Endothelial cell of umbilical vein (primary cell): Measurements from ENCODE around the gene C1orf167. TPM values are rescaled to one million over a fixed set of nuclear protein-coding genes. Genes with fewer than 3 reads are reported as not detected.

Experiments used
- BruUV-seq: library from RNA; stranded (reverse); fragments of 400-500 nt; replicated peaks from 2 replicates; lab custom pipeline; 2021; lab: Mats Ljungman, UMichigan
- CTCF ChIA-PET: fragments of 300-600, 350-600 bp; sonication (Branson Sonifier 250); formaldehyde crosslinking; loops from one replicate; lab custom pipeline; 2021; ENCODE audit warnings: antibody characterized with exemption, inconsistent platforms; lab: Charles Lee
- POLR2A ChIA-PET: fragments of 300-600, 350-600 bp; sonication (Branson Sonifier 250); formaldehyde crosslinking; loops from one replicate; lab custom pipeline; 2021; ENCODE audit warnings: antibody characterized with exemption, inconsistent platforms; lab: Charles Lee
- DNase-seq: peaks from one replicate; pipeline ENCODE4 v3.0.0-alpha.2; 2011; ENCODE audit warnings: low read depth, low spot score
- FAIRE-seq: peaks from 2 replicates; lab custom pipeline; 2011; peaks lifted over from hg19 to GRCh38; lab: Jason Lieb, UNC
- H2AFZ ChIP-seq: 2 replicates; pipeline ENCODE4 v1.6.0; 2012; ENCODE audit warnings: low read depth, low read length, control low read depth, inconsistent platforms
- H3K27ac ChIP-seq: 2 replicates; pipeline ENCODE4 v1.5.1; 2011; ENCODE audit warnings: low read depth, mild to moderate bottlenecking, control low read depth, low read length, moderate library complexity; ENCODE audit not compliant: insufficient read depth
- H3K27me3 ChIP-seq, 2 experiments: 2 replicates each; pipeline versions ENCODE4 v1.6.0 to v1.6.1; 2011; ENCODE audit warnings: low read length in 2 of 2, mixed read lengths in 1 of 2; ENCODE audit not compliant: control insufficient read depth in 2 of 2, insufficient read depth in 2 of 2
- H3K36me3 ChIP-seq, 2 experiments: 2 replicates in 1 of 2; 3 replicates in 1 of 2; pipeline ENCODE4 v1.5.1; 2011; ENCODE audit warnings: low read length in 2 of 2, mild to moderate bottlenecking in 1 of 2, moderate library complexity in 1 of 2; ENCODE audit not compliant: control insufficient read depth in 2 of 2, insufficient read depth in 2 of 2; ENCODE audit errors: extremely low read depth in 1 of 2
- H3K4me1 ChIP-seq: 3 replicates; pipeline ENCODE4 v1.5.1; 2011; ENCODE audit warnings: mild to moderate bottlenecking, low read length; ENCODE audit not compliant: control insufficient read depth, insufficient read depth; ENCODE audit errors: extremely low read depth
- H3K4me2 ChIP-seq: 2 replicates; pipeline ENCODE4 v1.6.1; 2011; ENCODE audit warnings: low read length, control low read depth, mixed read lengths; ENCODE audit not compliant: insufficient read depth
- H3K4me3 ChIP-seq, 3 experiments: fragments of 200-600 bp in 1 of 3; sonication (generic), shearing (Covaris generic) in 1 of 3; replicated peaks in 1 of 3; 2 replicates each; pipeline ENCODE4 v1.5.1; 2011 to 2016; ENCODE audit warnings: control low read depth in 3 of 3, low read length in 3 of 3, mild to moderate bottlenecking in 2 of 3, inconsistent platforms in 1 of 3, low read depth in 1 of 3, moderate library complexity in 1 of 3; ENCODE audit not compliant: insufficient read depth in 1 of 3
- H3K79me2 ChIP-seq: 2 replicates; pipeline ENCODE4 v1.6.0; 2012; ENCODE audit warnings: low read length, inconsistent platforms; ENCODE audit not compliant: control insufficient read depth, insufficient read depth
- H3K9ac ChIP-seq: replicated peaks from 2 replicates; pipeline ENCODE3; 2011; ENCODE audit warnings: low read length, control low read depth; ENCODE audit not compliant: insufficient read depth; ENCODE audit errors: extremely low read depth
- H3K9me1 ChIP-seq: replicated peaks from 3 replicates; pipeline ENCODE4 v1.6.0; 2011; ENCODE audit warnings: mild to moderate bottlenecking, low read length; ENCODE audit not compliant: control insufficient read depth, insufficient read depth; ENCODE audit errors: extremely low read depth
- H3K9me3 ChIP-seq: replicated peaks from 2 replicates; pipeline ENCODE4 v1.5.1; 2012; ENCODE audit warnings: low read length, inconsistent platforms; ENCODE audit not compliant: control insufficient read depth, insufficient read depth
- H4K20me1 ChIP-seq: replicated peaks from 2 replicates; pipeline ENCODE3; 2011; ENCODE audit warnings: mild to moderate bottlenecking, low read length; ENCODE audit not compliant: control insufficient read depth, insufficient read depth; ENCODE audit errors: extremely low read depth
- CTCF ChIP-seq, 2 donors: IDR thresholded peaks; 1 replicate in 1 of 2; 2 replicates in 1 of 2; pipeline ENCODE4 v1.5.1; 2011; ENCODE audit warnings: low read length in 2 of 2, mild to moderate bottlenecking in 2 of 2, moderate library complexity in 2 of 2, control low read depth in 1 of 2, inconsistent platforms in 1 of 2, low read depth in 1 of 2; ENCODE audit not compliant: insufficient read depth in 1 of 2; ENCODE audit errors: extremely low read depth in 1 of 2
- EZH2 ChIP-seq: IDR thresholded peaks from 2 replicates; pipeline ENCODE4 v1.6.1; 2012; ENCODE audit warnings: borderline replicate concordance, low read depth, mild to moderate bottlenecking, moderate library complexity, low read length, inconsistent platforms; ENCODE audit not compliant: severe bottlenecking
- FOS ChIP-seq: IDR thresholded peaks from 2 replicates; pipeline ENCODE4 v1.6.1; 2011; ENCODE audit warnings: mild to moderate bottlenecking, low read length, moderate library complexity, borderline replicate concordance; ENCODE audit not compliant: insufficient read depth
- GATA2 ChIP-seq: IDR thresholded peaks from 2 replicates; pipeline ENCODE4 v1.7.0; 2011; ENCODE audit warnings: low read depth, mild to moderate bottlenecking, moderate library complexity, mixed read lengths, low read length; ENCODE audit not compliant: insufficient read length, insufficient read depth
- JUN ChIP-seq: IDR thresholded peaks from 2 replicates; pipeline ENCODE4 v1.6.1; 2011; ENCODE audit warnings: borderline replicate concordance, low read depth; ENCODE audit not compliant: insufficient read length, insufficient read depth
- MAX ChIP-seq: IDR thresholded peaks from 2 replicates; pipeline ENCODE4 v1.6.1; 2011; ENCODE audit not compliant: insufficient read depth, insufficient read length
- MYC ChIP-seq: IDR thresholded peaks from one replicate; pipeline ENCODE4 v1.6.1; 2011; ENCODE audit warnings: mild to moderate bottlenecking, low read depth, low read length
- POLR2A ChIP-seq: IDR thresholded peaks from 2 replicates; pipeline ENCODE4 v1.6.1; 2012; ENCODE audit warnings: low read depth, mild to moderate bottlenecking, control low read depth, low read length
- POLR2AphosphoS5 ChIP-seq: IDR thresholded peaks from 2 replicates; pipeline ENCODE4 v1.6.1; 2012; ENCODE audit warnings: low read depth, mild to moderate bottlenecking, control low read depth, low read length, moderate library complexity; ENCODE audit not compliant: insufficient read depth
- dilution Hi-C: fragments of 300-500 bp; cut with MboI; formaldehyde crosslinking; loops from one replicate; pipeline ENCODE4 v1.15.0; 2019; ENCODE audit warnings: low sequenced_read_pairs; ENCODE audit not compliant: extremely low pct_ligation_motif_present
- intact Hi-C: fragments of 100-400 bp; cut with micrococcal nuclease; formaldehyde crosslinking; loops from one replicate; pipeline ENCODE4 v1.10.0; 2022
- polyA plus RNA-seq, 4 experiments: library from polyadenylated mRNA; depleted of rRNA in 3 of 4; stranded (reverse) in 3 of 4; unstranded in 1 of 4; fragments of >200 nt; gene quantifications; 2 replicates each; pipeline versions ENCODE4 v1.2.1 to v1.2.3, GENCODE V29; 2011 to 2012; ENCODE audit warnings: missing spikeins in 1 of 4
- total RNA-seq: library from RNA; stranded (reverse); gene quantifications from 2 replicates; pipeline ENCODE4 v1.2.3, GENCODE V29; 2021

Gene C1orf167
- total and polyA plus RNA-seq, 2 donors (not counting 3 experiments of a cell fraction or from before 2014, with no cell fraction given): not detected

GRCh38 chr1:11727119-11727518, 34.9 kb upstream of the C1orf167 start:
- no peaks in the 10 kb centered on the region for H4K20me1 ChIP-seq
- H2AFZ ChIP-seq: no peak overlapping the region
- ChIA-PET CTCF (interaction anchor here (1.4 kb wide), 1 partner anchor 16 kb away, joined by 3 read pairs; no protein-coding TSS in a partner anchor), POLR2A (no interaction called here)
- no peaks in the 10 kb centered on the region for H3K9me1 ChIP-seq
- H3K9me3 ChIP-seq: no peaks in the 10 kb centered on the region
- dilution Hi-C loops (no loop called here), intact Hi-C loops (no loop called here)
- TF ChIP-seq EZH2: no peak
- TF ChIP-seq POLR2AphosphoS5: no peak
- TF ChIP-seq MAX: no peak
- TF ChIP-seq JUN: no peak
- no peak for TF ChIP-seq GATA2
- TF ChIP-seq FOS: no peak
- TF ChIP-seq MYC: no peak
- no peak for TF ChIP-seq CTCF (IDR thresholded peaks at IDR 0.05; ENCODE audit: extremely low read depth in 1 of 2, insufficient read depth in 1 of 2, low read depth in 1 of 2, low read length in 2 of 2)
- TF ChIP-seq POLR2A: no peak
- no peaks in the 10 kb centered on the region for H3K36me3 ChIP-seq
- no peaks in the 10 kb centered on the region for H3K79me2 ChIP-seq
- H3K4me3 ChIP-seq: no peak overlapping the region
- BruUV-seq: no TSS peak
- H3K9ac ChIP-seq: no peak overlapping the region
- H3K27ac ChIP-seq: no peak overlapping the region
- peaks cover 0 to 1% of the 10 kb centered on the region in 2 experiments for H3K27me3 ChIP-seq
- H3K4me2 ChIP-seq: no peak overlapping the region
- DNase-seq (no peak), FAIRE-seq (no peak)
- H3K4me1 ChIP-seq: peaks cover 21% of the 10 kb centered on the region
